Measurements from ENCODE around the gene ROR1.

The ROR1 gene

GRCh38 chr1:63886340-63886739 is 112.5 kb downstream of the ROR1 start:
- DNase-seq: no peak

- no peak for DNase-seq
Measured at GRCh38 chr1:63887809-63888208, 114.0 kb downstream of the ROR1 start.

- no peak for DNase-seq
Measured at GRCh38 chr1:63888984-63889383, 115.2 kb downstream of the ROR1 start.

DNA sequence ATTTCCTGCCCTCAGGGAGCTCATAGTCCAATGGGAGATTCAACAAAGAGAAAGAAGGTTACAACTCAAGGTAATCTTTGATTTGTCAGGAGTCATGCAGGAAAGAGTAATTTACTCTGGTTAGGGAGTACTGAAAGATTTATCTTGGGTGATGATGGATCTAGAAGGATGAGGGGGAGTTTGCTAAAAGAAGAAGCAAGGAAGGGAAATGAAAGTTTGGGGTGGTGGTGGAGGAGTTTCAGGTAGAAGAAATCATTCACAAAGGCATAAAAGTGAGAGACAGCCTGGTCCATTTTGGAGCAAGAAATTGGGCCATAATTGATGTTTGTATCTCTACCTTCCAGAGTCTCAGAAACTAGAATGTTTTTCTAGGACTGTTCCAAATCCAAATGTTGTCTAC is 116.7 kb downstream of the ROR1 start:
- DNase-seq: no peak

GRCh38 chr1:63891060-63891690 is 117.4 kb downstream of the ROR1 start:
- DNase-seq: no peak

DNA sequence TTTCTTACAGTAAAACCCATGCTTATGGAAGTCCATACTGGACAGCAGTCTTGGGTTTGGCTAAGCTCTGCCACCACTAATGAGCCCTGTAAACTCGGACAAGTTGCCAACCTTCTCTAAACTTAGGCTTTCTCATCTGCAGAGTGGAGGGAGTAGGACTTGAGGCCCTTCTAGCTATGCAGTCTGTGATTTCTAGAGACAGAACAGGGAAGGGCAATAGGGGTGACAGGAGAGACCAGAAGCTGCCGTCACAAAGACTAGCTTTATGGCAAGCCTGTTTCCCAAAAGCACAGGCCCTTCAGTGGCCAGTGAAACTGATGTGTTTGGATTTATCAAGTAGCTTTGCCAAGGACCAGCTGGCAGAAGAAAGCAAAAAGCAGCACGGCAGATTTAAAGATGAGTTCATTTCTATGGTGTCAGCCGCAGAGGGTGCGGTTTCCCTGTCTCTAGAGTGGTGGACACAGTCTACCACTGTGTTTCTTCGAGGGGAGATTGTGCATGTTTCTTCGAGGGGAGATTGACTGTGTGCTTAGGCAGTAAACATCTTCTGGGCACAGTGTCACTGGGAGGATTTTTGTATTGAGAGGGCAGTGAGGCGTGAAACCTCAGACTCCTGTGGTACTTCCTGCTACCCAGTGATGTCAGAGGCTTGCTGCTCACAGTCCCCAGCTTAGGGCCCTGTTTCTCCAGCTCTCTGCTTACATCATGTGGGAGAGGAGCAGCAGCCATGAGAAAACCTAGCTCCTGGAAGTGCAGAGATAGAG is 119.0 kb downstream of the ROR1 start:
- DNase-seq: peak; percentile 73

GRCh38 chr1:63893976-63894375 is 120.2 kb downstream of the ROR1 start:
- DNase-seq: no peak

GRCh38 chr1:63894627-63895265 is 120.9 kb downstream of the ROR1 start:
- DNase-seq: no peak

GRCh38 chr1:63896755-63897154 is 122.9 kb downstream of the ROR1 start:
- DNase-seq: no peak

- DNase-seq: no peak
Measured at GRCh38 chr1:63898428-63899196, 124.8 kb downstream of the ROR1 start.

- DNase-seq: no peak
Measured at GRCh38 chr1:63901094-63901493, 127.3 kb downstream of the ROR1 start.

DNA sequence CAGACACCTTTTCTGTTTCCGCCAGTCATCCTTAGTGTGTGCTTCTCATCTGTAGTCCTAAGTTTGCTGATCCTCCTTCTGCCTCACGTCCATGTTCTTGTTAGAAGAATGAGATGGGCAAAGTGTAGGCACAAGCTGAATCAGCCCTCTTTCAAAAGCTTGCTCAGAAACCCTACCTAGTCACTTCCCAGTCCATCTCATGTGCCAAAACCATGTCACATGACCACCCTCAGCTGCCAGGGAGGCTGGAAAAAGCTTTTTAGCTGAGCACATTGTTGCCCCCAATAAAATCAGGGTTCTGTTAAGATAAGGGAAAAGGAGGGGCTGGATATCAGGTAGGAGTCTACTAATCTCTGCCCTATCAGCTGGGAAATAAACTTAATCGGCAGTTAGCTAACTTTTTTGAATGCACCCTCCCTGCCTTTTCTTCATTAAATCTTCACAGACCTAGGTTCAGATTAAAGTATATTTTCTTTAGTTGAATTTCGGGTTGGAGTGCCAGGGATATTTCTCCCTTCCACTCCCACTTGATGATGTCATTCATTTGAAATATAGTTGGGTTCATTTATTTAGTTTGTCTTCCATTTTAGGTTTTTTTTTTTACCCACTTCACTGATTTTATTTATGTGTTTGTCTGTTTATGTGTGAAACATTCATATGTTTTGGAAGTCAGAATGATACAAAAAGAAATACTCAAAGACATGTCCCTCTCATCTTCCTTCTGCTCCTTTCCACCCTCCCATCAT is 129.2 kb downstream of the ROR1 start:
- DNase-seq: no peak

DNA sequence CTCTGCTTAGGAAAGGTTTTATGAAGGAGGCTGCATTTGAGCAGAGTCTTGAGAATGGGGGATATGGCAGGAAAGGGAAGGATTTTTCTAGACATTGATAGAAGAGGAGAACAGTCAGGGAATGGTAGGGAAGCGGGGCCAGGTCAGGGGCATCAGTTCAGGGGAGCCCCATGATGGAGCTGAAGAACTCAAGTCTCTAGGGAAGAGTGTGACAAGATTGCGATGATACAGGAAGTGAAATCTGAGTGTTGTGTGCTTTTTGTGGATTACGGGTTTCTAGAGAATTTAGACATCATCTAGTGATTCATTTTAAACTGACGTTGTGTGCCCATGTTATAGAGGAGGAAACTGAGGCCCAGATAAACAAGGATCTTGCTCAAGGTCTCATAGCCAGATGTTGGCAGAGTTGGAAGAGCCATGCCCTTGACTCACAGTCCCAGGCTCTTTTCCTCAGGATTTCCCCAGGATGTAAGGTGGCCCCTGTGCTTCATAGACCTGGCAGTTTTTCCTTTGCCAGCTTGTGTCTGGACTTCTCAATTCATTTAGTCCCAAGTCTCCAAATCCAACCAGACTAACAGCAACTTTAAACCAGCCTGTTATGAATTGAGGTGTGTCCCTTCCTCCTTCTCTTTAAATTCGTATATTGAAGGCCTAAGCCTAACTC is 130.3 kb downstream of the ROR1 start:
- DNase-seq: no peak

- no peak for DNase-seq
Measured at GRCh38 chr1:63904826-63905225, 131.0 kb downstream of the ROR1 start.

- no peak for DNase-seq
Measured at GRCh38 chr1:63906047-63906704, 132.4 kb downstream of the ROR1 start.

DNA sequence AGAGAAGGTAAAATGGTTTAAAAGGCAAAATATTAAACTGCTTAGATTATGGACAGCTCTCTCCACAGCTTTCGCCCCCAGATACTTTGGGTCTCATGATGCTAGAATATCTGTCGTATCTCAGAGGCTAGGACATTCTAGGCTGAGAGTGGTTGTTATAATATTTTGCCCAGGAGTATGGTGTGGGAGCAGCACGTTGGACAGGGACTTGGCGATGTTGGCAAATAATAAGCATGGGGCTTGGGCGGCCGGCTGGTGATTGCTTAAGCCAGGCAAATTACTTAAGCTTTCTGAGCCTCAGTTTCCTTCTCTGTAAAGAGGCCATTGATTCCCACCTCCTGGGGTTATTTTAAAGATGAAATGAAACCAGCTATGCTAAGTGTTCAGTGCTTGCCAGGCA is 133.2 kb downstream of the ROR1 start:
- no peak for DNase-seq

- DNase-seq: no peak
Measured at GRCh38 chr1:63908016-63908415, 134.2 kb downstream of the ROR1 start.

DNA sequence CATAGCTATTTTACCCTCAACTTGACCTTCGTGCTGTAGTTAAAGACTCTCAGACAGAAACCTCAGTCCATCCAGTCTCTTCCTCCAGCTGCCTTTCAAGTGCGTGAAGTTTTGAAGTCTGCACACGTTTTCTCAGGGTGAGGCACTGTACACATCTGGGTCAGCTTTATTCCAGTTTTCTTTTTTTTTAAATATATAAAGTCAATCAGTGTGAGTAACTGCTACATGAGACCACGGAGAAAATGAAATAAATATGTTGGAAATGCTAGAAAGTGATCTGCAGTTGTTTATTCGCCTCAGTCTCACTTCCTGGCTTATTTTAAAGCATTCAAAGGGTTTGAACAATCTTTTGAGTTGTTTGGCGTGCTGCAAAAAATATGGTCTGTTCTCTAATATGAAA is 135.7 kb downstream of the ROR1 start:
- no peak for DNase-seq

GRCh38 chr1:63911049-63911448 is 137.2 kb downstream of the ROR1 start:
- no peak for DNase-seq

- no peak for DNase-seq
Measured at GRCh38 chr1:63912643-63913042, 138.8 kb downstream of the ROR1 start.

- no peak for DNase-seq
Measured at GRCh38 chr1:63913533-63913932, 139.7 kb downstream of the ROR1 start.

GRCh38 chr1:63914241-63914640 is 140.4 kb downstream of the ROR1 start:
- DNase-seq: no peak

Data from femur (tissue), 1 donor.